HepG2 (cell line): Measurements from ENCODE around the gene KLRF1. TPM values are rescaled to one million over a fixed set of nuclear protein-coding genes. Genes with fewer than 3 reads are reported as not detected.

ENCODE experiments used
- ATAC-seq: fragments of 200-7000 bp; cut with Tn5 transposase; 3 replicates; pipeline ENCODE4 v1.9.1; 2020; ENCODE audit warnings: mild to moderate bottlenecking, moderate library complexity
- BruUV-seq: library from RNA; stranded (reverse); fragments of 400-500 nt; replicated peaks from 2 replicates; lab custom pipeline; 2021; lab: Mats Ljungman, UMichigan
- CTCF ChIA-PET: fragments of 300-600 bp; formaldehyde crosslinking; extraction: SDS; loops from one replicate; lab custom pipeline; 2021; ENCODE audit warnings: low total read pairs, inconsistent platforms, low intra/inter-chr PET ratio; lab: Yijun Ruan, JAX
- POLR2A ChIA-PET: fragments of 350-600 bp; sonication (Branson Sonifier 250); formaldehyde crosslinking; loops from one replicate; lab custom pipeline; 2020; ENCODE audit warnings: antibody characterized with exemption, inconsistent platforms; lab: Yijun Ruan, JAX
- DNase-seq: peaks from one replicate; pipeline ENCODE4 v3.0.0-alpha.2; 2015; ENCODE audit warnings: low spot score
- FAIRE-seq: peaks from 3 replicates; lab custom pipeline; 2011; peaks lifted over from hg19 to GRCh38; lab: Jason Lieb, UNC
- H2AFZ ChIP-seq: one replicate; pipeline ENCODE4 v1.6.1; 2011; ENCODE audit warnings: low read length, inconsistent platforms
- H3K27ac ChIP-seq: fragments of 300-600 bp; 3 replicates; pipeline ENCODE4 v1.8.0; 2011; ENCODE audit warnings: mixed run types, mild to moderate bottlenecking, mixed read lengths, low read length, inconsistent platforms; ENCODE audit not compliant: insufficient read depth; ENCODE audit errors: extremely low read length
- H3K27me3 ChIP-seq, 2 experiments: fragments of 200-600 bp in 1 of 2; 2 replicates in 1 of 2; 3 replicates in 1 of 2; pipeline versions ENCODE4 v1.6.0 to v1.8.0; 2011; ENCODE audit warnings: low read length in 2 of 2, mild to moderate bottlenecking in 2 of 2, moderate library complexity in 2 of 2, inconsistent platforms in 1 of 2; ENCODE audit not compliant: insufficient read depth in 2 of 2, control insufficient read depth in 1 of 2
- H3K36me3 ChIP-seq, 2 experiments: fragments of 200-600 bp in 1 of 2; replicated peaks in 1 of 2; 2 replicates in 1 of 2; 3 replicates in 1 of 2; pipeline versions ENCODE4 v1.5.1 to v1.8.0; 2011; ENCODE audit warnings: low read length in 2 of 2, inconsistent platforms in 1 of 2; ENCODE audit not compliant: insufficient read depth in 2 of 2, control insufficient read depth in 1 of 2
- H3K4me1 ChIP-seq: 2 replicates; pipeline ENCODE4 v1.5.1; 2012; ENCODE audit warnings: low read length, inconsistent platforms; ENCODE audit not compliant: insufficient read depth
- H3K4me2 ChIP-seq: 2 replicates; pipeline ENCODE4 v1.6.0; 2011; ENCODE audit warnings: low read depth, low read length, inconsistent platforms
- H3K4me3 ChIP-seq, 3 experiments: fragments of 200-600 bp in 1 of 3; sonication (generic), shearing (Covaris generic) in 1 of 3; replicated peaks in 1 of 3; 2 replicates each; pipeline ENCODE4 v1.5.1; 2011 to 2016; ENCODE audit warnings: low read length in 3 of 3, inconsistent platforms in 2 of 3, low read depth in 2 of 3, mild to moderate bottlenecking in 2 of 3, control low read depth in 1 of 3, mixed read lengths in 1 of 3; ENCODE audit not compliant: insufficient read depth in 1 of 3
- H3K79me2 ChIP-seq: one replicate; pipeline ENCODE4 v1.6.1; 2011; ENCODE audit warnings: low read length, inconsistent platforms; ENCODE audit not compliant: insufficient read depth
- H3K9ac ChIP-seq: 2 replicates; pipeline ENCODE4 v1.6.0; 2011; ENCODE audit warnings: mild to moderate bottlenecking, low read depth, low read length, inconsistent platforms; ENCODE audit not compliant: insufficient read depth
- H3K9me3 ChIP-seq: 2 replicates; pipeline ENCODE4 v1.5.1; 2012; ENCODE audit warnings: mild to moderate bottlenecking, low read length
- H4K20me1 ChIP-seq: 2 replicates; pipeline ENCODE4 v1.6.0; 2011; ENCODE audit warnings: inconsistent platforms, mild to moderate bottlenecking, low read length, moderate library complexity; ENCODE audit not compliant: insufficient read depth
- FOSL1 ChIP-seq: sonication (generic); formaldehyde crosslinking; IDR thresholded peaks from 2 replicates; pipeline ENCODE4 v1.9.0; 2021; ENCODE audit warnings: missing genetic modification reagents, borderline replicate concordance
- NCOA1 ChIP-seq: sonication (generic); formaldehyde crosslinking; IDR thresholded peaks from 2 replicates; pipeline ENCODE4 v1.9.0; 2021; ENCODE audit warnings: missing genetic modification reagents
- NKX3-1 ChIP-seq: sonication (generic); formaldehyde crosslinking; IDR thresholded peaks from 2 replicates; pipeline ENCODE4 v1.5.0; 2020; ENCODE audit warnings: missing genetic modification reagents
- RCOR2 ChIP-seq: IDR thresholded peaks from 2 replicates; pipeline ENCODE4 v1.6.1; 2016; ENCODE audit warnings: missing biosample characterization, missing genetic modification reagents
- RFX3 ChIP-seq: IDR thresholded peaks from 2 replicates; pipeline ENCODE4 v1.6.1; 2016; ENCODE audit warnings: missing biosample characterization, missing genetic modification reagents
- SNAPC5 ChIP-seq: sonication (generic); formaldehyde crosslinking; IDR thresholded peaks from 2 replicates; pipeline ENCODE4 v1.8.1; 2023; ENCODE audit warnings: mild to moderate bottlenecking, missing genetic modification reagents, borderline replicate concordance
- SOX6 ChIP-seq, 2 experiments: fragments of 450-650 bp in 1 of 2; sonication (generic) in 1 of 2; formaldehyde crosslinking in 1 of 2; IDR thresholded peaks; 2 replicates each; pipeline versions ENCODE4 v1.4.0 to v1.6.1; 2017 to 2020; ENCODE audit warnings: antibody characterized with exemption in 1 of 2, mild to moderate bottlenecking in 1 of 2, missing genetic modification reagents in 1 of 2
- SRSF1 ChIP-seq: fragments of 200-400 bp; formaldehyde crosslinking; optimal IDR thresholded peaks from 2 replicates; pipeline ENCODE3; 2017; ENCODE audit warnings: mild to moderate bottlenecking, low read depth, low read length, moderate library complexity
- ZBTB3 ChIP-seq: sonication (generic); formaldehyde crosslinking; IDR thresholded peaks from 2 replicates; pipeline ENCODE4 v1.4.0; 2020; ENCODE audit warnings: low read depth, mild to moderate bottlenecking, moderate library complexity, missing genetic modification reagents, borderline replicate concordance
- ZFYVE20 ChIP-seq: sonication (generic); formaldehyde crosslinking; IDR thresholded peaks from 2 replicates; pipeline ENCODE4 v1.8.0; 2023; ENCODE audit warnings: low read depth, mild to moderate bottlenecking, moderate library complexity, missing genetic modification reagents, borderline replicate concordance
- ZNF451 ChIP-seq: sonication (generic); formaldehyde crosslinking; IDR thresholded peaks from 2 replicates; pipeline ENCODE4 v1.5.0; 2020; ENCODE audit warnings: mild to moderate bottlenecking, missing genetic modification reagents
- ZNF558 ChIP-seq: sonication (generic); formaldehyde crosslinking; IDR thresholded peaks from 2 replicates; pipeline ENCODE4 v1.9.0; 2022; ENCODE audit warnings: mild to moderate bottlenecking, missing genetic modification reagents, borderline replicate concordance
- ZZZ3 ChIP-seq: sonication (generic); formaldehyde crosslinking; IDR thresholded peaks from 2 replicates; pipeline ENCODE4 v1.4.0; 2020; ENCODE audit warnings: missing genetic modification reagents, mild to moderate bottlenecking, borderline replicate concordance
- WGBS: methylation state at CpG from one replicate; pipeline ENCODE4 v1.1.6; 2017; ENCODE audit warnings: low lambda C conversion rate; 5-methylcytosine and 5-hydroxymethylcytosine counted together
- in situ Hi-C: cut with HindIII; loops from 2 replicates; pipeline ENCODE4 v1.10.0; 2017; ENCODE audit warnings: low pct_unique_long_range_greater_than_20kb; ENCODE audit not compliant: extremely low pct_ligation_motif_present
- intact Hi-C: fragments of 100-400 bp; cut with micrococcal nuclease; formaldehyde crosslinking; loops from one replicate; pipeline ENCODE4 v1.10.0; 2022; ENCODE audit not compliant: unreplicated experiment
- polyA plus RNA-seq, 8 experiments: library from polyadenylated mRNA; depleted of rRNA in 3 of 8; stranded (reverse) in 7 of 8; unstranded in 1 of 8; fragments of >200 nt; fragmentation: Illumina TruSeq in 4 of 8; extraction: Trizol in 4 of 8; gene quantifications; 2 replicates each; pipeline versions ENCODE4 v1.2.1 to v1.2.3, GENCODE V29; 2011 to 2016; ENCODE audit warnings: low read depth in 4 of 8, missing spikeins in 1 of 8, mixed read lengths in 1 of 8; ENCODE audit not compliant: insufficient read depth in 1 of 8
- total RNA-seq, 5 experiments: library from RNA; depleted of rRNA; stranded (reverse); fragments of >200 nt; fragmentation: Illumina TruSeq; extraction: Trizol; gene quantifications; 2 replicates each; pipeline ENCODE4 v1.2.3, GENCODE V29; 2016; ENCODE audit warnings: low read depth in 1 of 5
- TF ChIP-seq, protein P1 (sequence below): sonication (generic); formaldehyde crosslinking; IDR thresholded peaks from 2 replicates; pipeline ENCODE4 v1.4.0; 2020; ENCODE audit warnings: missing genetic modification reagents, low read depth, mild to moderate bottlenecking, borderline replicate concordance

The KLRF1 gene
- total and polyA plus RNA-seq, 2 of the 13 experiments (the other 11 are each of a cell fraction or from before 2014, with no cell fraction given) = not detected

GRCh38 chr12:9805883-9806282 lies 21.4 kb upstream of the KLRF1 start (continued):
- TF ChIP-seq SNAPC5 (CRISPR knock-in tag) = no peak
- TF ChIP-seq NKX3-1 = no peak

DNA sequence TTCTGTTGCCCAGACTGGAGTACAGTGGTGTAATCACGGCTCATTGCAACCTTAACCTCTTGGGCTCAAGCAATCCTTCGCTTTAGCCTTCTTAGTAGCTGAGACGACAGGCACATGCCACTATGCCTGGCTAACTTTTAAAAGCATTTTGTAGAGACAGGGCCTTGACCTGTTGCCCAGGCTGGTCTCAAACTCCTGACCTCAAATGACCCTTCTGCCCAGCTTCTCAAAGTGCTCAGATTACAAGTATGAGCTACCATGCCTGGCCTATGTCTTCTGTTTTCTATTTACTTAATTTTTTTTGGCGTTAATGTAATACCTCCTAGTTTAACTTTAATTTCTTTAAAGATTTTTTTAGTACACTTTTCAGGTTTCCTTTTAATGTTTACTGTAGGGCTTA lies 20.6 kb upstream of the KLRF1 start:
- H3K4me2 ChIP-seq = no peak overlapping the region
- ATAC-seq = no peak
- no peaks in the 10 kb centered on the region for H4K20me1 ChIP-seq
- H3K9ac ChIP-seq = no peak overlapping the region
- TF ChIP-seq, protein P1, sequence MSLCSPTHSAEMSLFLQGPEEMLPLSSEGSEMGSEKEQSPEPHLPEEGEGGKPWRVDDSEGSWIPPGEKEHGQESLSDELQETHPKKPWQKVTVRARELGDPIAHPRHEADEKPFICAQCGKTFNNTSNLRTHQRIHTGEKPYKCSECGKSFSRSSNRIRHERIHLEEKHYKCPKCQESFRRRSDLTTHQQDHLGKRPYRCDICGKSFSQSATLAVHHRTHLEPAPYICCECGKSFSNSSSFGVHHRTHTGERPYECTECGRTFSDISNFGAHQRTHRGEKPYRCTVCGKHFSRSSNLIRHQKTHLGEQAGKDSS (CRISPR knock-in tag) = no peak
- no peak for TF ChIP-seq SRSF1
- TF ChIP-seq NCOA1 (CRISPR knock-in tag) = no peak
- no peak for TF ChIP-seq SOX6 (IDR thresholded peaks at IDR 0.05)
- no peak for TF ChIP-seq SOX6 (CRISPR knock-in tag; IDR thresholded peaks at IDR 0.05)
- TF ChIP-seq ZNF558 = no peak
- no peak for TF ChIP-seq ZNF451 (CRISPR knock-in tag)
- no peak for TF ChIP-seq ZFYVE20 (CRISPR knock-in tag)
- TF ChIP-seq RFX3 = no peak
- no peak for TF ChIP-seq ZBTB3 (CRISPR knock-in tag)
- no peak for TF ChIP-seq FOSL1
- TF ChIP-seq ZZZ3 (CRISPR knock-in tag) = no peak
- no peak for TF ChIP-seq RCOR2 (CRISPR knock-in tag)
- in situ Hi-C loops (no loop called here), intact Hi-C loops (no loop called here)
- 39% methylated on average over 4 of the region's 4 CpGs for WGBS
- no peaks in the 10 kb centered on the region for H3K36me3 ChIP-seq
- peaks cover 0 to 14% of the 10 kb centered on the region in 2 experiments; a peak in 2 of 5 replicates for H3K27me3 ChIP-seq
- no peak overlapping the region for H2AFZ ChIP-seq
- no peaks in the 10 kb centered on the region for H3K9me3 ChIP-seq
- no peaks in the 10 kb centered on the region for H3K4me1 ChIP-seq
- no peak overlapping the region for H3K27ac ChIP-seq
- no peak for DNase-seq
- no peak for FAIRE-seq
- no peak overlapping the region for H3K4me3 ChIP-seq
- no TSS peak for BruUV-seq
- ChIA-PET CTCF (no interaction called here), POLR2A (no interaction called here)
- no peaks in the 10 kb centered on the region for H3K79me2 ChIP-seq
